Measurements from ENCODE around the gene CRLF3.
"Not testable (repeated sequence)": the region's sequence is repeated elsewhere in the genome, so short reads cannot be mapped to it uniquely, and the experiment has no call there.

CRLF3 gene

GRCh38 chr17:30761060-30761459 is 63.4 kb downstream of the CRLF3 start:
- H3K27ac ChIP-seq, result no peak overlapping the region
- no peak for TF ChIP-seq CTCF (conservative IDR thresholded peaks at IDR 0.05)

- not testable (repeated sequence) for H3K27ac ChIP-seq
Observed at GRCh38 chr17:30753291-30753690, 71.2 kb downstream of the CRLF3 start.

- H3K27ac ChIP-seq, result not testable (repeated sequence)
Observed at GRCh38 chr17:30750982-30751381, 73.5 kb downstream of the CRLF3 start.

GRCh38 chr17:30747621-30748020 is 76.9 kb downstream of the CRLF3 start:
- not testable (repeated sequence) for H3K27ac ChIP-seq

DNA sequence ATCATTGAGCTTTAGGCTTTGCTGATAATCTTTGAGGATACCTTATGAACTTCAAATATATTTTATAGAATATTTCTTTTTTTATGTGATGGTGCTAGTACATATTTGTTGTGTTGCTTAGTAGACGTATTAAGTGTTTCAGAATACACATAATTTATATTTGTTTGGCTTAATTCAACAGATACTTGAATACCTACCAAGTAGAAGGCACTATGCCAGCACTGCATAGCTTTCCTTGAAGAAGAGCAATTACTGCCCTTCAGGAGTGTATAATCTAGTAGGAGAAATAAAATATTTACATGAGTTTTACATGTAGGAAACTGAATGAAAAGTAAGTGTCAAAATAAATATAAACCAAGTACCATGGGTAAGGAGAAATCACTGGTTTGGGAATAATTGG is 81.8 kb downstream of the CRLF3 start:
- not testable (repeated sequence) for H3K27ac ChIP-seq

DNA sequence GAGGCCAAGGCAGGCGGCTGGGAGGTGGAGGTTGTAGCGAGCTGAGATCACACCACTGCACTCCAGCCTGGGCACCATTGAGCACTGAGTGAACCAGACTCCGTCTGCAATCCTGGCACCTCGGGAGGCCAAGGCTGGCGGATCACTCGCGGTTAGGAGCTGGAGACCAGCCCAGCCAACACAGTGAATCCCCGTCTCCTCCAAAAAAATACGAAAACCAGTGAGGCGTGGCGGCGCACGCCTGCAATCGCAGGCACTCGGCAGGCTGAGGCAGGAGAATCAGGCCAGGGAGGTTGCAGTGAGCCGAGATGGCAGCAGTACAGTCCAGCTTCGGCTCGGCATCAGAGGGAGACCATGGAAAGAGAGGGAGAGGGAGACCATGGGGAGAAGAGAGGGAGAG is 88.1 kb downstream of the CRLF3 start:
- not testable (repeated sequence) for H3K27ac ChIP-seq

DNA sequence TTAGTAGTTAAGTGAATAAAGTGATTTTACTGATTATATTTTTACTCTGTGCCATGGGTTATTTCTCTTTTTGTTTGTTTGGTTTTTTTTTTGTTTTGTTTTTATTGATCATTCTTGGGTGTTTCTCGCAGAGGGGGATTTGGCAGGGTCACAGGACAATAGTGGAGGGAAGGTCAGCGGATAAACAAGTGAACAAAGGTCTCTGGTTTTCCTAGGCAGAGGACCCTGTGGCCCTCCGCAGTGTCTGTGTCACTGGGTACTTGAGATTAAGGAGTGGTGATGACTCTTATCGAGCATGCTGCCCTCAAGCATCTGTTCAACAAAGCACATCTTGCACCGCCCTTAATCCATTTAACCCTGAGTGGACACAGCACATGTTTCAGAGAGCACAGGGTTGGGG is 88.8 kb downstream of the CRLF3 start:
- H3K27ac ChIP-seq, result not testable (repeated sequence)

- H3K27ac ChIP-seq, result not testable (repeated sequence)
Observed at GRCh38 chr17:30735206-30735605, 89.3 kb downstream of the CRLF3 start.

- H3K27ac ChIP-seq, result not testable (repeated sequence)
Observed at GRCh38 chr17:30734153-30734552, 90.3 kb downstream of the CRLF3 start.
